ENCODE results near the gene KCNK6.

- no peak for TF ChIP-seq CTCF (IDR thresholded peaks at IDR 0.05)
- no peak for TF ChIP-seq POLR2A (IDR thresholded peaks at IDR 0.05)
Measured at GRCh38 chr19:38361633-38362075, 42.0 kb downstream of the KCNK6 start.
